OCI-M2 (cell line): ENCODE data around the gene IGF2.

Experiments
- DNase-seq: peaks from one replicate; lab custom pipeline; 2025; ENCODE audit not compliant: unreplicated experiment; lab: John Stamatoyannopoulos, UW

Gene IGF2

GRCh38 chr11:2093575-2094353, 45.4 kb downstream of the IGF2 start:
- no peak for DNase-seq

DNA sequence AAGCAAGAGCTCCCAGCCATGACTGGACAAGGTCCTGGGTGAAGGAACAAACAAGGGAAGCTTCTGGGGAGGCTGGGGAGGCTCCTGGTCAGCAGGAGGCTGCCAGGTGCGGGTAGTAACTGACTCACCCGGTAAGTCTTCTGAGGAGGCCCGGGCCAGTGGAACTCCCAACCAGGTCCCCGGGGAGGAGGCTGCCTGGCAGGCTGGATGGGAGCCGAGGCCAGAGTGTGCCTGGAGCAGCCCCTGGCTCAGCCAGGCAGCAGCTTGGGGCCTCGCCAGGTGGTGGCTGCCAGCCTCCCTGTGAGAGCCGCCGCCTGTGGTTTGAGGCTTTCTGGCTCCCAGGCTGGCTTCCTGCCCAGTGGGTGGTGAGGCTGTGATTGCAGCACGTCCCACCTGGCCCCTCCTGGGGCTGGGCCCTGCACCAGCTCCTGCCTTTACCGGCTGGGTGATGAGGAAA, 46.2 kb downstream of the IGF2 start:
- no peak for DNase-seq

DNA sequence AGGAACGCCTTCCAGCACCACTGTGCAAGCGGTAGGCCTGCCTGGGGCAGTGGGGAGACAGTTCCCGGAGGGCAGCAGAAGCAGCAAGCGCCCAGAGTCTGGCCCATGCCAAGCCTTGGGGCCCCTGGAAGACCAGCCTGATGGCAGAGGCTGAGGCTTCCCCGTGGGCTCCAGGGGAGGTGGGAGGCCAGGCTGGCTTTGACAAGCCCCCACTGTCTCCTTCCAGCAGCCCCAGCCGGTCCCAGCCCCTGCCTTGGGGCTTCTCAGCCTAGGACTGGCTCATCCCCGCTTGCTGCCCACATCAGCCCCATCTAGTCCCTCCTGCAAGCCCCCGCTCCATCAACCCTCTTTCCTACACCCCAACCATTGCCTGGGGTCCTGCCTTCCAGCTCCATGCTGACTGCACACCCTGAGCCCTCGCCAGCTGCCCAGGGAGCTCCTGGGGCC, 46.7 kb downstream of the IGF2 start:
- DNase-seq: no peak

GRCh38 chr11:2091786-2092463, 47.3 kb downstream of the IGF2 start:
- DNase-seq: no peak

DNA sequence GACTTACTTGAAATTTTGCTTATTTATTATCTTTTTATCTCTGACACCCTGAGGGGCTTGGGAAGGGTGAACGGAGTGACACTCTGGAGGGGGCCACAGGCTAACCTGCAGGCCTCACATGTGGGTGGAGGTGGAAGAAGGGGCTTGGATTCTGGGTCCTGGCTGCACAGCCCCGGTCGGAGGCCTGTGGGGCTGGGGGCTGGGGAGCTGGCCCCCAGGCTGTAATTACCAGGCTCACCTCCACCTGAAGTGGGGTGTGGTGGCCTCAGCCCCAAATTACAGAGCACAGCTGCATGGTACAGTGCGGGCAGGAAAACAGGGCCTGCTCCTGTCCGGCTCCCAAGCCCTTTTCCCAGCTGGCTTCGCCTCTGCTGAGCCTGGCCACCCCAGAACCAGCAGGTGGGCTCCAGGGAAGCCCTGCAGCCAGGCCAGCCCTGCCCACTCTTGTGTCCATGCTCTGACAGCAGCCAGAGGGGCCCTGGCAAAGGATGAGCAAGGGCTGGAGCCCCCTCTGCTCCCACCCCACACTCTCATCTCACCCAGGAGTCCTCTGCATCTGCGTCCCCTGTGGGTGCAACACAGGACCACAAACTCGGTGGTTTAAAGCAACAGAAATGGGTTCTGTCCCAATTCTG, 48.0 kb downstream of the IGF2 start:
- no peak for DNase-seq

GRCh38 chr11:2090172-2091111, 48.7 kb downstream of the IGF2 start:
- DNase-seq: no peak

DNA sequence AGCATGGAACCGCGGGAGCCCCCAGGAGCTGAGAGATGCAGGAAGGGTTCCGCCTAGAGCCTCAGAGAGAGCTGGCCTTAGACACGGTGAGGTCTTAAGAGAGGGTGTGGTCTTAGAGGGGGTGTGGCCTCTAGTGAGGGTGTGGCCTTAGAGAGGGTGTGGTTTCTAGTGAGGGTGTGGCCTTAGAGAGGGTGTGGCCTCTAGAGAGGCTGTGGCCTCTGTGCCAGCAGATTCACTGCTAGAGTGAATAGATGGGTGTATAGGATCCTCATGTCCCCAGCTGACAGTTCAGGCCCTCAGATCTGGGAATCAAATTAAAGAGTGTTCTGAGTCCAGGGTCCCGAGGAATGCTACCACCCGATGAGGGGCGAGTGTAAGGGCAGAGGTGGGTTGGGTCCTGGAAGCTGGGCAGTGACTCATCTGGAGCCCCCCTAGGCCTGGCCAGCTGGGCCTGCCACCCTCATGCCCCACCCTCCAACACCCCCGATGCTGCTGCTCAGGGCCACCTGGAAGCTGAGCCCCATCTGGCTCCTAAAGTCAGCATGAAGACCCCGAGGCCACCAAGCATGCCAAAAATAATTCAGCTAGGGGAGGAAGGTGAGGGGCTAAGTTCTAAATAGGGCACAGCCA, 49.5 kb downstream of the IGF2 start:
- DNase-seq: no peak

DNA sequence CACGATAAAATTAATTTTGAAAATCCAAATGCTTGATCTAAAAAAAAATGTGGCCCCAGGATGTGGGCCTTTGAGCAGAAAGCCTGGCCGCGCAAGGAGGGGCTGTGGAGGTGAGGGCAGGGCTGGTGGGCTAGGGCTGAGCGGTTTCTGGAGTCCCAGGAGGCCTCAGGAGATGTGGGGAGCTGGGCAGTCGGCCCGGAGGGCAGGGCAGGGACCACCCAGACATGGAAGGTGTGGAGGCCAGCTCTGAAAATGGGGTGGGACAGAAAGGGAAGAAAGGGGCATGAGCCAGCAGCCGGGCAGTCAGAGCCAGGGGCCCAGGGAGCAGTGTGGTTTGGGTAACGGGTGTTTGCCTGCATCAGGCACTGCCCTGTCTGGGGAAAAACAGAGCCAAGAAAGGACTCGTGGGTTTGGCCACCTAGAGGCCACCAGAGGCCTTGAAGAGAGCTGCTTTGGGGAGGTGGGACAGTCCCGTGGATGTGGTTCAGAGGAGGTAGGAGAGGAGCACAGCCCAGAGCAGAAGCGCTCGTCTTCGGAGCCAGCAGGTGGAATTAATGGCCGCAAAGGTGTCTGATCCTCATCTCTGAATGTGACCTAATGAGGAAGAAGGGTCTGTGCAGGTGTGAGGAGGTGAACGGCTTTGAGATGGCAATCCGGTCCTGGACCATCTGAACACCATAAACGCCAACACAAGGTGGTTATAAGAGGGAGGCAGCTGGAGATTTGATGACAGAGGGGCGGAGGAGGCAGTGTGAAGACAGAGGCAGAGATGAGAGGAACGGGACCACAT, 50.2 kb downstream of the IGF2 start:
- no peak for DNase-seq

GRCh38 chr11:2088284-2088683, 50.9 kb downstream of the IGF2 start:
- DNase-seq: no peak

DNA sequence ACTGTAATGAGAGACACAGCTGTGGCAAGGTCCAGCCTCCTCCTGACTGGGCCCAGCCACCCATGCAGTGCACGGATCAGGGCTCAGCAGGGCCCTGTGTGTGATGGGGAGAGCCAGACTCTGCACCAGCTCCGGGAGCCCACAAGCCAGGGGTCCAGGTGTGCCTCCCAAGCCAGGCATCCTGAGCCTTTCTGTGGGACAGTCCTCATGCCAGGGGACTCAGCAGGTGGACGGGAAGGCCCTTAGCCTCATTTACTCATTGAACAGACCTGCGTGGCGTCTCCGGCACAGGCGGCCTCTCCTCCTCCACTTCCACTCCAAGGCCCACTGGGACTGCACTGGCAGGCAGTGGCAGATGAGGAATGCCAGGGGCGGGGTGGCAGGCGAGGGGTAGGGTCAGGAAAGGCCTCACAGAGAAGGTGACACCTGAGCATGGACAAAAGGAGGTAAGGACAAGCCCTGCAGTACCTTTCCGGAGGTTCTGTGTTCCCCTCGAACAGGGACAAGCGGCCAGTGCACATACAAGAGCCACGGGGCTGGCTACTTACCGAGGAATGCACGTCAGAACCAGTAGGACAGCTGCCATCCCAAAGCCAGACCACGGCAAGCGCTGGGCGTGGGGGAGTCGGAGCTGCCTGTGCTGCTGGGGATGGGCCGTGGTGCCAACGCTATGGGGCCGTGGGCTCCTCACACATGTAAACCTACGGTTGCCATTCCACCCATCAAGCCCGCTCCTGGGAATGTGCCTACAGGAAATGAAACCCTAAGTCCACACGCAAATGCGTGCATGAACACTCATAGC, 52.7 kb downstream of the IGF2 start:
- no peak for DNase-seq

GRCh38 chr11:2085251-2086066, 53.7 kb downstream of the IGF2 start:
- no peak for DNase-seq

GRCh38 chr11:2084721-2085120, 54.5 kb downstream of the IGF2 start:
- no peak for DNase-seq
